ENCODE data around the gene DLG2. TPM values are rescaled to one million over a fixed set of nuclear protein-coding genes. Genes with fewer than 3 reads are reported as not detected.

The DLG2 gene
- total and polyA plus RNA-seq, 2 donors (not counting 3 experiments of a cell fraction or from before 2014, with no cell fraction given): 0.15 to 1.1 TPM

DNA sequence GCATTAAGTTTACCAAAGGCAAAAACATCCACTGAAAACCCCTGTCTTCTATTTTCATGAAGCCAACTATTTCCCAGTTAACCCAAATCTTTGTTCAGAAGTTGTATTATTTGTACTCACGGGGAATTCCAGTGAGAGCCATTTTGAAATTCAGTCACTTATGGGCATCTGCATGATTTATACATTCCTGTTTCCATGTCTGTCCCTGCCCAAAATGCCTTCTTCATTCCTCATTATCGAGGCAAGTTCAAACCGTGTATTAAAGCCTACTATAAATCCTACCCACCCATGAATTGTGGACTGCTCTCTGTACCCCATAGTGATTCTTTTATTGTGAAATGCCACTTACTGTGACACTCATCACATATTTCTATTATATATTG is 772.7 kb downstream of the DLG2 start:
- no TSS peak for BruUV-seq (replicated peaks)
- Histone ChIP-seq H3K79me2 (ENCODE audit: control insufficient read depth, insufficient read depth, low read length) (no peaks in the 10 kb centered on the region), H3K9ac (replicated peaks; ENCODE audit: extremely low read depth, insufficient read depth, low read length) (no peak overlapping the region), H3K9me3 (replicated peaks; ENCODE audit: control insufficient read depth, insufficient read depth, low read length) (peaks cover 3% of the 10 kb centered on the region), H3K36me3 (ENCODE audit: control insufficient read depth in 2 of 2, extremely low read depth in 1 of 2, insufficient read depth in 2 of 2, low read length in 2 of 2) (no peaks in the 10 kb centered on the region), H3K4me3 (replicated peaks in 1 of 3; ENCODE audit: insufficient read depth in 1 of 3, low read depth in 1 of 3, low read length in 3 of 3) (no peak overlapping the region), H4K20me1 (replicated peaks; ENCODE audit: control insufficient read depth, extremely low read depth, insufficient read depth, low read length) (no peaks in the 10 kb centered on the region), H3K4me1 (ENCODE audit: control insufficient read depth, extremely low read depth, insufficient read depth, low read length) (no peaks in the 10 kb centered on the region), H3K4me2 (ENCODE audit: insufficient read depth, low read length) (no peak overlapping the region), H3K27me3 (ENCODE audit: control insufficient read depth in 2 of 2, insufficient read depth in 2 of 2, low read length in 2 of 2) (no peaks in the 10 kb centered on the region), H2AFZ (ENCODE audit: low read depth, low read length) (no peak overlapping the region), H3K9me1 (replicated peaks; ENCODE audit: control insufficient read depth, extremely low read depth, insufficient read depth, low read length) (no peaks in the 10 kb centered on the region), H3K27ac (ENCODE audit: insufficient read depth, low read depth, low read length) (no peak overlapping the region)
- ChIA-PET CTCF (no interaction called here), POLR2A (no interaction called here)
- FAIRE-seq (no peak), DNase-seq (ENCODE audit: low read depth, low spot score) (no peak)
- intact Hi-C loops (cut with micrococcal nuclease) (no loop called here), dilution Hi-C loops (cut with MboI; ENCODE audit: extremely low pct_ligation_motif_present, low sequenced_read_pairs) (no loop called here)
- no peak for TF ChIP-seq FOS (IDR thresholded peaks at IDR 0.05; ENCODE audit: borderline replicate concordance, insufficient read depth, low read length)
- TF ChIP-seq GATA2 (IDR thresholded peaks at IDR 0.05; ENCODE audit: insufficient read depth, insufficient read length, low read depth, low read length): no peak
- no peak for TF ChIP-seq POLR2AphosphoS5 (IDR thresholded peaks at IDR 0.05; ENCODE audit: insufficient read depth, low read depth, low read length)
- TF ChIP-seq, protein P1, sequence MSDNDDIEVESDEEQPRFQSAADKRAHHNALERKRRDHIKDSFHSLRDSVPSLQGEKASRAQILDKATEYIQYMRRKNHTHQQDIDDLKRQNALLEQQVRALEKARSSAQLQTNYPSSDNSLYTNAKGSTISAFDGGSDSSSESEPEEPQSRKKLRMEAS (IDR thresholded peaks at IDR 0.05; ENCODE audit: insufficient read depth, insufficient read length): no peak
- TF ChIP-seq, protein P2, sequence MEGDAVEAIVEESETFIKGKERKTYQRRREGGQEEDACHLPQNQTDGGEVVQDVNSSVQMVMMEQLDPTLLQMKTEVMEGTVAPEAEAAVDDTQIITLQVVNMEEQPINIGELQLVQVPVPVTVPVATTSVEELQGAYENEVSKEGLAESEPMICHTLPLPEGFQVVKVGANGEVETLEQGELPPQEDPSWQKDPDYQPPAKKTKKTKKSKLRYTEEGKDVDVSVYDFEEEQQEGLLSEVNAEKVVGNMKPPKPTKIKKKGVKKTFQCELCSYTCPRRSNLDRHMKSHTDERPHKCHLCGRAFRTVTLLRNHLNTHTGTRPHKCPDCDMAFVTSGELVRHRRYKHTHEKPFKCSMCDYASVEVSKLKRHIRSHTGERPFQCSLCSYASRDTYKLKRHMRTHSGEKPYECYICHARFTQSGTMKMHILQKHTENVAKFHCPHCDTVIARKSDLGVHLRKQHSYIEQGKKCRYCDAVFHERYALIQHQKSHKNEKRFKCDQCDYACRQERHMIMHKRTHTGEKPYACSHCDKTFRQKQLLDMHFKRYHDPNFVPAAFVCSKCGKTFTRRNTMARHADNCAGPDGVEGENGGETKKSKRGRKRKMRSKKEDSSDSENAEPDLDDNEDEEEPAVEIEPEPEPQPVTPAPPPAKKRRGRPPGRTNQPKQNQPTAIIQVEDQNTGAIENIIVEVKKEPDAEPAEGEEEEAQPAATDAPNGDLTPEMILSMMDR (IDR thresholded peaks at IDR 0.05; ENCODE audit: extremely low read depth in 1 of 2, insufficient read depth in 1 of 2, low read depth in 1 of 2, low read length in 2 of 2): no peak
- TF ChIP-seq EZH2 (IDR thresholded peaks at IDR 0.05; ENCODE audit: borderline replicate concordance, low read depth, low read length, severe bottlenecking): no peak
- TF ChIP-seq POLR2A (IDR thresholded peaks at IDR 0.05; ENCODE audit: low read depth, low read length): no peak
- no peak for TF ChIP-seq MYC (IDR thresholded peaks at IDR 0.05; ENCODE audit: low read depth, low read length)
- TF ChIP-seq JUN (IDR thresholded peaks at IDR 0.05; ENCODE audit: borderline replicate concordance, insufficient read depth, insufficient read length, low read depth): no peak
